ENCODE measurements around the gene MPP4. TPM values are rescaled to one million over a fixed set of nuclear protein-coding genes. Genes with fewer than 3 reads are reported as not detected.

MPP4 gene
- total RNA-seq, 1 experiment from 2014 or later: 0.77 TPM

DNA sequence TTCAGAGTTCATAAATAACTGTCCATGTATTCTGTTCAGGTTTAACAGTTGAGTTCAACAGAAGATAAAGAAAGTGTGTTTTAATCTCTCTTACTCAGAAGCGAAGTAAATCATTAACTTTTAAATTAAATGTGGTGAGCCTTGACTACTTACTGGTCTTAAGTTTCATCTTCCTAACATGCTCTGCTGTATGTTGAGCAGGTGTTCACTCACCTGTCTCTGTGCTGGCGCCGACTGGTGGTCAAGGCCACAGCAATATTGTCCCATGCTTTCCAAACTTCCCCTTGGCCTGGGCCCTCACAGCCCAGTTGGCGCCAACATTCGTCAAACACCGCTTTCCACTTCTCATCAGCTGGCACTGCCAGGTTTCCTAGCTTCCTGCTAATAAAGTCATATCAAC is 17.0 kb upstream of the MPP4 start:
- Histone ChIP-seq H3K9me2 (replicated peaks; ENCODE audit: low read length) (no peaks in the 10 kb centered on the region), H3F3A (ENCODE audit: low read length, unreplicated experiment) (no peaks in the 10 kb centered on the region), H3K9me3 (ENCODE audit: low read length) (no peaks in the 10 kb centered on the region), H3K4me2 (ENCODE audit: low read length) (no peak overlapping the region), H4K20me1 (ENCODE audit: low read length) (no peaks in the 10 kb centered on the region), H3K4me3 (ENCODE audit: low read length) (no peak overlapping the region), H2AFZ (ENCODE audit: low read length) (no peak overlapping the region), H3K79me2 (ENCODE audit: low read length) (no peaks in the 10 kb centered on the region), H3K36me3 (ENCODE audit: low read depth, low read length) (peaks cover 26% of the 10 kb centered on the region), H3K4me1 (ENCODE audit: insufficient read depth, low read length) (no peaks in the 10 kb centered on the region), H3K27me3 (ENCODE audit: low read length) (no peaks in the 10 kb centered on the region), H3K27ac (ENCODE audit: low read length) (no peak overlapping the region), H3K9ac (ENCODE audit: low read length) (no peak overlapping the region)
- BruUV-seq (replicated peaks): no TSS peak
- TF ChIP-seq EZH2 (IDR thresholded peaks at IDR 0.05; ENCODE audit: low read length, unreplicated experiment) (no peak), EZH2phosphoT487 (IDR thresholded peaks at IDR 0.05; ENCODE audit: borderline replicate concordance, low read length) (no peak), CTCF (conservative IDR thresholded peaks at IDR 0.05; ENCODE audit: low read depth, low read length) (peak; percentile 32; the same call in 1 of the 2 replicates)
- ChIA-PET POLR2A (ENCODE audit: unreplicated experiment) (no interaction called here), CTCF (no interaction called here)
- DNase-seq (no peak), ATAC-seq (no peak)
- intact Hi-C loops (cut with micrococcal nuclease): no loop called here

DNA sequence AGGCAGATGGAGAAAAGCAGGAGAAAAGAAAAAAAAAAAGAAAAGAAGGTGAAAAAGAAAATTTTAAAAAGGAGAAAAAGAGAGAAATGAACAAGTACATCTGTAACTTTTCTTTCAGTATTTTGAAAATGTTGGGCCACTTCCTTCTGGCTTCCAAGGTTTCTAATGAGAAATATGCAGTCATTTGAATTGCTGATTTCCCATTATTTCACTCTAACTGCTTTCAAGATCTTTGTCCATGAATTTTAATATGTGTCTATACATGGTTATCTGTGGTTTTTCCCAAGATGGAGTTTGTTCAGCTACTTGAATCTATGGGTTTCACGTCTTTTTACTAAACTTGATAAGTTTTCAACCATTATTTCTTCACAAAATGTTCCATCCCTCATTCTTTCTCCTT is 14.3 kb upstream of the MPP4 start:
- ChIA-PET POLR2A (ENCODE audit: unreplicated experiment) (no interaction called here), CTCF (no interaction called here)
- Histone ChIP-seq H3K4me2 (ENCODE audit: low read length) (no peak overlapping the region), H3K27ac (ENCODE audit: low read length) (no peak overlapping the region), H3K9me3 (ENCODE audit: low read length) (no peaks in the 10 kb centered on the region), H3K27me3 (ENCODE audit: low read length) (no peaks in the 10 kb centered on the region), H3K4me3 (ENCODE audit: low read length) (no peak overlapping the region), H4K20me1 (ENCODE audit: low read length) (no peaks in the 10 kb centered on the region), H3K9ac (ENCODE audit: low read length) (no peak overlapping the region), H2AFZ (ENCODE audit: low read length) (no peak overlapping the region), H3K4me1 (ENCODE audit: insufficient read depth, low read length) (no peaks in the 10 kb centered on the region), H3K36me3 (ENCODE audit: low read depth, low read length) (peaks cover 25% of the 10 kb centered on the region), H3F3A (ENCODE audit: low read length, unreplicated experiment) (no peaks in the 10 kb centered on the region), H3K79me2 (ENCODE audit: low read length) (no peaks in the 10 kb centered on the region), H3K9me2 (replicated peaks; ENCODE audit: low read length) (no peaks in the 10 kb centered on the region)
- no TSS peak for BruUV-seq (replicated peaks)
- intact Hi-C loops (cut with micrococcal nuclease): no loop called here
- TF ChIP-seq EZH2phosphoT487 (IDR thresholded peaks at IDR 0.05; ENCODE audit: borderline replicate concordance, low read length): no peak
- no peak for TF ChIP-seq EZH2 (IDR thresholded peaks at IDR 0.05; ENCODE audit: low read length, unreplicated experiment)
- no peak for TF ChIP-seq CTCF (conservative IDR thresholded peaks at IDR 0.05; ENCODE audit: low read depth, low read length)
- no peak for ATAC-seq
- no peak for DNase-seq

DNA sequence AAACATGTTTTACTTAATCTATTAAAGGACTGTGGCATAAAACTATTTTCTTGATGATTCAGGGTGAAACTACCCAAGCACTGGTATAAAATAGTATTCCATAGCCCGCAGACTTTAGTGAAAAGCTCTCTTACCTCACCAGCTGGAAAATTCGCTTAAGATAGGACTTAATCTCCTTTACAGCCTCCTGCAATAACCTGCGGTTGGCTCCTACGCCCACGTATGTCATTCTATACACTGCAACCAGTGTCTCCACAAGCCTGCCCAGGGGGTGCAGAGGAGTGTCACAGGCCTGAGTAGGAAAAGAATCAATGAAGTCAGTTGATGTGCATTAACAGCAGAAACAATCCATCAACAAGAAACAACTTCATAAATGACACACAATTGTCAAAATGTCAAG is 11.3 kb upstream of the MPP4 start:
- Histone ChIP-seq H3K9me3 (ENCODE audit: low read length) (no peaks in the 10 kb centered on the region), H4K20me1 (ENCODE audit: low read length) (no peaks in the 10 kb centered on the region), H3K9me2 (replicated peaks; ENCODE audit: low read length) (no peaks in the 10 kb centered on the region), H3F3A (ENCODE audit: low read length, unreplicated experiment) (no peaks in the 10 kb centered on the region), H3K4me1 (ENCODE audit: insufficient read depth, low read length) (0 out of 2 replicates have a peak, but pooled peaks cover 3% of the 10 kb centered on the region), H3K4me2 (ENCODE audit: low read length) (no peak overlapping the region), H3K4me3 (ENCODE audit: low read length) (no peak overlapping the region), H3K27ac (ENCODE audit: low read length) (no peak overlapping the region), H3K27me3 (ENCODE audit: low read length) (no peaks in the 10 kb centered on the region), H2AFZ (ENCODE audit: low read length) (no peak overlapping the region), H3K9ac (ENCODE audit: low read length) (no peak overlapping the region), H3K79me2 (ENCODE audit: low read length) (no peaks in the 10 kb centered on the region), H3K36me3 (ENCODE audit: low read depth, low read length) (peaks cover 15% of the 10 kb centered on the region)
- TF ChIP-seq EZH2phosphoT487 (IDR thresholded peaks at IDR 0.05; ENCODE audit: borderline replicate concordance, low read length): no peak
- TF ChIP-seq EZH2 (IDR thresholded peaks at IDR 0.05; ENCODE audit: low read length, unreplicated experiment): no peak
- TF ChIP-seq CTCF (conservative IDR thresholded peaks at IDR 0.05; ENCODE audit: low read depth, low read length): no peak
- POLR2A ChIA-PET (ENCODE audit: unreplicated experiment): no interaction called here
- CTCF ChIA-PET: no interaction called here
- ATAC-seq: no peak
- DNase-seq: no peak
- no TSS peak for BruUV-seq (replicated peaks)
- intact Hi-C loops (cut with micrococcal nuclease): no loop called here

Data from PC-3 (cell line).